A673 (cell line): ENCODE data around the gene AKR1C8.
"Not testable (repeated sequence)": the region's sequence is repeated elsewhere in the genome, so short reads cannot be mapped to it uniquely, and the experiment has no call there.

Experiments used
- EZH2 ChIP-seq: fragments of 200-600 bp; sonication (generic); IDR thresholded peaks from 2 replicates; pipeline ENCODE4 v1.6.1; 2017; ENCODE audit warnings: borderline replicate concordance, low read depth, mild to moderate bottlenecking, mixed read lengths, antibody characterized with exemption, low read length; ENCODE audit not compliant: poor library complexity, severe bottlenecking
- TF ChIP-seq, protein P1 (sequence below): fragments of 300-800, 200-600 bp; sonication (generic); conservative IDR thresholded peaks from 2 replicates; pipeline ENCODE4 v1.5.1; 2017; ENCODE audit warnings: low read depth, mild to moderate bottlenecking, antibody characterized with exemption, low read length, moderate library complexity, mixed read lengths

GRCh38 chr10:5209776-5210175, 24.8 kb upstream of the AKR1C8 start:
- TF ChIP-seq, protein P1, sequence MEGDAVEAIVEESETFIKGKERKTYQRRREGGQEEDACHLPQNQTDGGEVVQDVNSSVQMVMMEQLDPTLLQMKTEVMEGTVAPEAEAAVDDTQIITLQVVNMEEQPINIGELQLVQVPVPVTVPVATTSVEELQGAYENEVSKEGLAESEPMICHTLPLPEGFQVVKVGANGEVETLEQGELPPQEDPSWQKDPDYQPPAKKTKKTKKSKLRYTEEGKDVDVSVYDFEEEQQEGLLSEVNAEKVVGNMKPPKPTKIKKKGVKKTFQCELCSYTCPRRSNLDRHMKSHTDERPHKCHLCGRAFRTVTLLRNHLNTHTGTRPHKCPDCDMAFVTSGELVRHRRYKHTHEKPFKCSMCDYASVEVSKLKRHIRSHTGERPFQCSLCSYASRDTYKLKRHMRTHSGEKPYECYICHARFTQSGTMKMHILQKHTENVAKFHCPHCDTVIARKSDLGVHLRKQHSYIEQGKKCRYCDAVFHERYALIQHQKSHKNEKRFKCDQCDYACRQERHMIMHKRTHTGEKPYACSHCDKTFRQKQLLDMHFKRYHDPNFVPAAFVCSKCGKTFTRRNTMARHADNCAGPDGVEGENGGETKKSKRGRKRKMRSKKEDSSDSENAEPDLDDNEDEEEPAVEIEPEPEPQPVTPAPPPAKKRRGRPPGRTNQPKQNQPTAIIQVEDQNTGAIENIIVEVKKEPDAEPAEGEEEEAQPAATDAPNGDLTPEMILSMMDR: not testable (repeated sequence)
- TF ChIP-seq EZH2: not testable (repeated sequence)
